Ovary (tissue), 9 donors: ENCODE measurements around the gene OR5AU1. TPM values are rescaled to one million over a fixed set of nuclear protein-coding genes. Genes with fewer than 3 reads are reported as not detected.

Source experiments
- DNase-seq, 5 donors: peaks; one replicate each; pipeline ENCODE4 v3.0.0-alpha.2; 2019 to 2020
- H3K27ac ChIP-seq, 2 donors: fragments of 200-600 bp; one replicate each; pipeline versions ENCODE4 v1.5.1 to v1.8.0; 2019 to 2022
- H3K27me3 ChIP-seq: fragments of 200-600 bp; one replicate; pipeline ENCODE4 v1.8.0; 2022
- H3K36me3 ChIP-seq: fragments of 200-600 bp; sonication (generic); one replicate; pipeline ENCODE4 v1.5.1; 2019
- H3K4me1 ChIP-seq: one replicate; pipeline ENCODE4 v1.8.1; 2013; ENCODE audit warnings: mild to moderate bottlenecking, moderate library complexity; ENCODE audit not compliant: insufficient read depth
- H3K4me3 ChIP-seq: fragments of 200-600 bp; sonication (generic); one replicate; pipeline ENCODE4 v1.5.1; 2017
- H3K9me3 ChIP-seq, 2 donors: fragments of 200-600 bp in 1 of 2; sonication (generic) in 1 of 2; one replicate each; pipeline versions ENCODE4 v1.5.1 to v1.8.1; 2013 to 2019; ENCODE audit warnings: mild to moderate bottlenecking in 1 of 2, moderate library complexity in 1 of 2
- CTCF ChIP-seq, 3 donors: fragments of 450-650 bp in 2 of 3; fragments of 200-600 bp in 1 of 3; IDR thresholded peaks; one replicate each; pipeline versions ENCODE4 v1.5.1 to v1.8.0; 2016 to 2022; ENCODE audit warnings: antibody characterized with exemption in 3 of 3, mild to moderate bottlenecking in 1 of 3
- EP300 ChIP-seq: sonication (generic); formaldehyde crosslinking; IDR thresholded peaks from one replicate; pipeline ENCODE4 v1.6.1; 2017; ENCODE audit warnings: antibody characterized with exemption
- POLR2A ChIP-seq: fragments of 450-650 bp; IDR thresholded peaks from one replicate; pipeline ENCODE4 v1.6.1; 2017; ENCODE audit warnings: antibody characterized with exemption, mild to moderate bottlenecking, moderate library complexity
- WGBS, 3 donors: extraction: QIAGEN DNeasy Blood & Tissue Kit in 1 of 3; methylation state at CpG; one replicate each; pipeline versions ENCODE4 v1.1.5 to v1.1.7; 2013 to 2017; 5-methylcytosine and 5-hydroxymethylcytosine counted together
- intact Hi-C, 4 donors: fragments of 100-400 bp; cut with DNase I; formaldehyde crosslinking; loops; one replicate each; pipeline versions ENCODE4 v1.11.0 to v1.15.1; 2022 to 2023
- polyA plus RNA-seq, 2 donors: library from polyadenylated mRNA; stranded (reverse); fragments of 200-250 nt in 1 of 2; fragments of 350-450 nt in 1 of 2; fragmentation: Illumina TruSeq in 1 of 2; extraction: RNeasy Lipid Tissue Mini Kit (QIAGEN cat#74804) in 1 of 2; gene quantifications; one replicate each; pipeline ENCODE4 v1.2.3, GENCODE V29; 2013 to 2014
- total RNA-seq, 7 donors: library from RNA; depleted of rRNA in 2 of 7; stranded (reverse); fragments of >200 nt in 2 of 7; fragmentation: NEBNext Ultra II Directional in 3 of 7; extraction: Animal tissue kit (Norgen Biotek cat#: 25700) in 3 of 7; gene quantifications; one replicate each; pipeline versions ENCODE4 v1.1.0 to v1.2.4, GENCODE V29; 2016 to 2023
- donor health status: DM: no; HTN: no; CAD: no; lungs with moderate emphysema.
- donor health status: DM: no; HTN: no; CAD: no.
- donor health status: Bipolar disorder and iron deficiency.
- donor health status: DM: yes; HTN: yes; CAD: no.
- donor health status: DM: no; HTN: no; CAD: no.
- donor health status: DM: yes; HTN: yes; CAD: no.

Gene OR5AU1
- total and polyA plus RNA-seq, 9 donors = not detected

- Histone ChIP-seq H3K9me3 (no peaks in the 10 kb centered on the region), H3K4me1 (no peaks in the 10 kb centered on the region), H3K36me3 (no peaks in the 10 kb centered on the region), H3K4me3 (no peak overlapping the region), H3K27me3 (no peaks in the 10 kb centered on the region), H3K27ac (no peak overlapping the region)
- intact Hi-C loops = no loop called here
- DNase-seq = no peak
- TF ChIP-seq EP300 (no peak), POLR2A (no peak), CTCF (IDR thresholded peaks at IDR 0.05) (no peak)
- 75 to 79% (median 78%) methylated on average over 3 of the region's 3 CpGs for WGBS, 3 donors
Measured at GRCh38 chr14:21199611-21200560, 44.0 kb upstream of the OR5AU1 start.

- no peak overlapping the region for H3K4me3 ChIP-seq
- no peaks in the 10 kb centered on the region for H3K4me1 ChIP-seq
- intact Hi-C loops = no loop called here
- H3K9me3 ChIP-seq = no peaks in the 10 kb centered on the region
- no peaks in the 10 kb centered on the region for H3K27me3 ChIP-seq
- H3K27ac ChIP-seq = no peak overlapping the region
- TF ChIP-seq CTCF (IDR thresholded peaks at IDR 0.05) (no peak), POLR2A (no peak), EP300 (no peak)
- 88 to 90% (median 90%) methylated on average over 2 of the region's 2 CpGs for WGBS, 3 donors
- no peak for DNase-seq
- no peaks in the 10 kb centered on the region for H3K36me3 ChIP-seq
Measured at GRCh38 chr14:21197418-21198205, 41.7 kb upstream of the OR5AU1 start.

- H3K27me3 ChIP-seq = no peaks in the 10 kb centered on the region
- H3K36me3 ChIP-seq = no peaks in the 10 kb centered on the region
- no peak overlapping the region for H3K27ac ChIP-seq
- H3K4me1 ChIP-seq = peaks cover 4% of the 10 kb centered on the region
- intact Hi-C loops = no loop called here
- H3K4me3 ChIP-seq = no peak overlapping the region
- no peak for DNase-seq
- H3K9me3 ChIP-seq = no peaks in the 10 kb centered on the region
- TF ChIP-seq EP300 (no peak), POLR2A (no peak), CTCF (IDR thresholded peaks at IDR 0.05) (no peak)
Measured at GRCh38 chr14:21194597-21194996, 38.7 kb upstream of the OR5AU1 start.

GRCh38 chr14:21192875-21193535 is 37.1 kb upstream of the OR5AU1 start:
- Histone ChIP-seq H3K4me3 (no peak overlapping the region), H3K27ac (no peak overlapping the region), H3K27me3 (no peaks in the 10 kb centered on the region), H3K9me3 (no peaks in the 10 kb centered on the region), H3K4me1 (peaks cover 4% of the 10 kb centered on the region), H3K36me3 (no peaks in the 10 kb centered on the region)
- intact Hi-C loops = no loop called here
- 86 to 91% (median 86%) methylated on average over 7 of the region's 7 CpGs for WGBS, 3 donors
- no peak for DNase-seq
- no peak for TF ChIP-seq CTCF (IDR thresholded peaks at IDR 0.05)
- TF ChIP-seq EP300 = no peak
- TF ChIP-seq POLR2A = no peak
